Activated T-cell treated with anti-CD3 and anti-CD28 coated beads, Interleukin-2, amount 50 U/mL, for 4 hours (primary cell): Measurements from ENCODE around the gene XG. TPM values are rescaled to one million over a fixed set of nuclear protein-coding genes. Genes with fewer than 3 reads are reported as not detected.
"Not testable (repeated sequence)": the region's sequence is repeated elsewhere in the genome, so short reads cannot be mapped to it uniquely, and the experiment has no call there.

Source experiments
- ATAC-seq, 2 donors: fragments of 200-7000 bp; cut with Tn5 transposase; one replicate each; pipeline ENCODE4 v1.10.0; 2021
- DNase-seq: peaks from one replicate; pipeline ENCODE4 v3.0.0-alpha.2; 2020
- H3K27me3 Mint-ChIP-seq: one replicate; pipeline ENCODE4 v1.8.0; 2021; ENCODE audit warnings: low read depth, mixed read lengths
- H3K36me3 Mint-ChIP-seq: one replicate; pipeline ENCODE4 v1.8.0; 2022; ENCODE audit warnings: mixed read lengths; ENCODE audit not compliant: insufficient read depth
- H3K4me1 Mint-ChIP-seq: one replicate; pipeline ENCODE4 v1.8.0; 2021; ENCODE audit warnings: low read depth, mixed read lengths
- H3K4me3 Mint-ChIP-seq: one replicate; pipeline ENCODE4 v1.8.0; 2021; ENCODE audit warnings: mild to moderate bottlenecking, moderate library complexity, mixed read lengths
- H3K9me3 Mint-ChIP-seq: one replicate; pipeline ENCODE4 v1.8.0; 2021; ENCODE audit warnings: mixed read lengths
- total RNA-seq, 3 donors: library from RNA; stranded (reverse); gene quantifications; one replicate each; pipeline ENCODE4 v1.2.1, GENCODE V29; 2021

Gene XG
- total RNA-seq, 3 donors from 2014 or later: not detected

GRCh38 chrX:2781226-2781571 is 29.4 kb downstream of the XG start:
- Mint-ChIP-seq H3K27me3 (peaks cover 10% of the 10 kb centered on the region), H3K4me3 (no peak overlapping the region), H3K4me1 (peaks cover 5% of the 10 kb centered on the region)

GRCh38 chrX:2781698-2782097 is 29.9 kb downstream of the XG start:
- DNase-seq (no peak), ATAC-seq (no peak)
- peaks cover 5% of the 10 kb centered on the region for H3K4me1 Mint-ChIP-seq
- H3K36me3 Mint-ChIP-seq: no peaks in the 10 kb centered on the region
- peaks cover 10% of the 10 kb centered on the region for H3K27me3 Mint-ChIP-seq
- no peaks in the 10 kb centered on the region for H3K9me3 Mint-ChIP-seq
- H3K4me3 Mint-ChIP-seq: no peak overlapping the region

More at GRCh38 chrX:2781226-2781571, 29.4 kb downstream of the XG start:
- Mint-ChIP-seq H3K9me3 (no peaks in the 10 kb centered on the region), H3K36me3 (no peaks in the 10 kb centered on the region)
- no peak for ATAC-seq
- DNase-seq: no peak

GRCh38 chrX:2782171-2782570 is 30.3 kb downstream of the XG start:
- peaks cover 5% of the 10 kb centered on the region for H3K4me1 Mint-ChIP-seq
- no peaks in the 10 kb centered on the region for H3K36me3 Mint-ChIP-seq
- H3K4me3 Mint-ChIP-seq: no peak overlapping the region
- H3K9me3 Mint-ChIP-seq: no peaks in the 10 kb centered on the region
- H3K27me3 Mint-ChIP-seq: peaks cover 6% of the 10 kb centered on the region
- no peak for ATAC-seq
- DNase-seq: no peak

GRCh38 chrX:2782778-2783177 is 30.9 kb downstream of the XG start:
- no peak for ATAC-seq
- Mint-ChIP-seq H3K4me3 (no peak overlapping the region), H3K36me3 (no peaks in the 10 kb centered on the region)

GRCh38 chrX:2784026-2784425 is 32.2 kb downstream of the XG start:
- Mint-ChIP-seq H3K36me3 (no peaks in the 10 kb centered on the region), H3K4me1 (peaks cover 5% of the 10 kb centered on the region), H3K4me3 (no peak overlapping the region), H3K27me3 (peaks cover 6% of the 10 kb centered on the region), H3K9me3 (no peaks in the 10 kb centered on the region)
- ATAC-seq (no peak), DNase-seq (no peak)

More at GRCh38 chrX:2782778-2783177, 30.9 kb downstream of the XG start:
- Mint-ChIP-seq H3K27me3 (peaks cover 6% of the 10 kb centered on the region), H3K9me3 (no peaks in the 10 kb centered on the region), H3K4me1 (peaks cover 5% of the 10 kb centered on the region)
- DNase-seq: no peak

- ATAC-seq (no peak), DNase-seq (no peak)
- H3K4me1 Mint-ChIP-seq: peaks cover 5% of the 10 kb centered on the region
- peaks cover 3% of the 10 kb centered on the region for H3K27me3 Mint-ChIP-seq
- H3K4me3 Mint-ChIP-seq: no peak overlapping the region
- no peaks in the 10 kb centered on the region for H3K36me3 Mint-ChIP-seq
- no peaks in the 10 kb centered on the region for H3K9me3 Mint-ChIP-seq
Measured at GRCh38 chrX:2785538-2785937, 33.7 kb downstream of the XG start.

GRCh38 chrX:2788980-2789379 is 37.1 kb downstream of the XG start:
- DNase-seq (no peak), ATAC-seq (no peak)
- H3K36me3 Mint-ChIP-seq: no peaks in the 10 kb centered on the region

GRCh38 chrX:2789569-2789968 is 37.7 kb downstream of the XG start:
- Mint-ChIP-seq H3K9me3 (no peaks in the 10 kb centered on the region), H3K27me3 (no peaks in the 10 kb centered on the region), H3K4me3 (no peak overlapping the region), H3K4me1 (no peaks in the 10 kb centered on the region), H3K36me3 (no peaks in the 10 kb centered on the region)
- ATAC-seq (no peak), DNase-seq (no peak)

More at GRCh38 chrX:2788980-2789379, 37.1 kb downstream of the XG start:
- Mint-ChIP-seq H3K27me3 (no peaks in the 10 kb centered on the region), H3K4me3 (no peak overlapping the region), H3K9me3 (no peaks in the 10 kb centered on the region), H3K4me1 (no peaks in the 10 kb centered on the region)

- no peaks in the 10 kb centered on the region for H3K9me3 Mint-ChIP-seq
- ATAC-seq (no peak), DNase-seq (no peak)
- no peaks in the 10 kb centered on the region for H3K4me1 Mint-ChIP-seq
- no peaks in the 10 kb centered on the region for H3K36me3 Mint-ChIP-seq
- H3K27me3 Mint-ChIP-seq: no peaks in the 10 kb centered on the region
- H3K4me3 Mint-ChIP-seq: no peak overlapping the region
Measured at GRCh38 chrX:2793752-2794151, 41.9 kb downstream of the XG start.

GRCh38 chrX:2794336-2794735 is 42.5 kb downstream of the XG start:
- DNase-seq (no peak), ATAC-seq (no peak)
- Mint-ChIP-seq H3K4me1 (no peaks in the 10 kb centered on the region), H3K27me3 (no peaks in the 10 kb centered on the region), H3K36me3 (no peaks in the 10 kb centered on the region), H3K9me3 (no peaks in the 10 kb centered on the region), H3K4me3 (no peak overlapping the region)

GRCh38 chrX:2796808-2797207 is 45.0 kb downstream of the XG start:
- DNase-seq, H3K27me3 Mint-ChIP-seq, H3K9me3 Mint-ChIP-seq, ATAC-seq, H3K4me1 Mint-ChIP-seq, H3K36me3 Mint-ChIP-seq: not testable (repeated sequence)
- H3K4me3 Mint-ChIP-seq: peak overlapping the region; percentile 13

GRCh38 chrX:2799369-2799768 is 47.5 kb downstream of the XG start:
- H3K4me3 Mint-ChIP-seq: no peak overlapping the region
- ATAC-seq (no peak), DNase-seq (no peak)
- no peaks in the 10 kb centered on the region for H3K27me3 Mint-ChIP-seq
- H3K4me1 Mint-ChIP-seq: no peaks in the 10 kb centered on the region
- no peaks in the 10 kb centered on the region for H3K9me3 Mint-ChIP-seq
- H3K36me3 Mint-ChIP-seq: no peaks in the 10 kb centered on the region

GRCh38 chrX:2799980-2800379 is 48.1 kb downstream of the XG start:
- ATAC-seq, H3K4me1 Mint-ChIP-seq, H3K36me3 Mint-ChIP-seq, H3K27me3 Mint-ChIP-seq, DNase-seq, H3K9me3 Mint-ChIP-seq, H3K4me3 Mint-ChIP-seq: not testable (repeated sequence)

GRCh38 chrX:2801223-2801622 is 49.4 kb downstream of the XG start:
- Mint-ChIP-seq H3K36me3 (no peaks in the 10 kb centered on the region), H3K4me3 (no peak overlapping the region), H3K27me3 (no peaks in the 10 kb centered on the region), H3K4me1 (no peaks in the 10 kb centered on the region), H3K9me3 (no peaks in the 10 kb centered on the region)
- DNase-seq (no peak), ATAC-seq (no peak)

- not testable (repeated sequence) for H3K36me3 Mint-ChIP-seq, DNase-seq, ATAC-seq, H3K27me3 Mint-ChIP-seq, H3K4me1 Mint-ChIP-seq, H3K9me3 Mint-ChIP-seq, H3K4me3 Mint-ChIP-seq
Measured at GRCh38 chrX:2802376-2803090, 50.7 kb downstream of the XG start.
